ENCODE results near the gene PHF2. TPM values are rescaled to one million over a fixed set of nuclear protein-coding genes. Genes with fewer than 3 reads are reported as not detected.

The PHF2 gene
- total RNA-seq, 1 donor from 2014 or later, result 18.8 TPM

GRCh38 chr9:93543117-93543516 lies 33.3 kb upstream of the PHF2 start:
- Histone ChIP-seq H3K9me3 (ENCODE audit: control insufficient read depth in 3 of 3, low read length in 3 of 3) (no peaks in the 10 kb centered on the region), H3K27ac (ENCODE audit: low read depth, low read length) (no peak overlapping the region), H3K36me3 (ENCODE audit: control insufficient read depth in 3 of 3, insufficient read depth in 3 of 3, low read length in 3 of 3) (peaks cover 33 to 43% (median 37%) of the 10 kb centered on the region in 3 donors), H3K9ac (ENCODE audit: low read depth in 1 of 3, low read length in 3 of 3) (no peak overlapping the region), H3K4me1 (ENCODE audit: control insufficient read depth in 3 of 3, insufficient read depth in 3 of 3, low read length in 3 of 3) (peaks cover 18 to 34% (median 22%) of the 10 kb centered on the region in 3 donors), H3K27me3 (ENCODE audit: control insufficient read depth in 3 of 3, insufficient read depth in 3 of 3, low read length in 3 of 3) (no peaks in the 10 kb centered on the region), H3K4me3 (ENCODE audit: low read length in 3 of 3) (no peak overlapping the region)

GRCh38 chr9:93546356-93546755 lies 30.0 kb upstream of the PHF2 start:
- no peaks in the 10 kb centered on the region for H3K9me3 ChIP-seq (ENCODE audit: control insufficient read depth in 3 of 3, low read length in 3 of 3)
- no peak overlapping the region for H3K9ac ChIP-seq (ENCODE audit: low read depth in 1 of 3, low read length in 3 of 3)
- peaks cover 37 to 42% (median 37%) of the 10 kb centered on the region in 3 donors for H3K36me3 ChIP-seq (ENCODE audit: control insufficient read depth in 3 of 3, insufficient read depth in 3 of 3, low read length in 3 of 3)
- no peak overlapping the region for H3K27ac ChIP-seq (ENCODE audit: low read depth, low read length)
- H3K4me3 ChIP-seq (ENCODE audit: low read length in 3 of 3), result no peak overlapping the region
- H3K4me1 ChIP-seq (ENCODE audit: control insufficient read depth in 3 of 3, insufficient read depth in 3 of 3, low read length in 3 of 3), result peaks cover 16 to 28% (median 16%) of the 10 kb centered on the region in 3 donors
- no peaks in the 10 kb centered on the region for H3K27me3 ChIP-seq (ENCODE audit: control insufficient read depth in 3 of 3, insufficient read depth in 3 of 3, low read length in 3 of 3)

GRCh38 chr9:93549611-93550010 lies 26.8 kb upstream of the PHF2 start:
- Histone ChIP-seq H3K27ac (ENCODE audit: low read depth, low read length) (peak overlapping the region; percentile 38), H3K27me3 (ENCODE audit: control insufficient read depth in 3 of 3, insufficient read depth in 3 of 3, low read length in 3 of 3) (no peaks in the 10 kb centered on the region), H3K9me3 (ENCODE audit: control insufficient read depth in 3 of 3, low read length in 3 of 3) (no peaks in the 10 kb centered on the region), H3K4me3 (ENCODE audit: low read length in 3 of 3) (no peak overlapping the region), H3K36me3 (ENCODE audit: control insufficient read depth in 3 of 3, insufficient read depth in 3 of 3, low read length in 3 of 3) (peaks cover 30 to 43% (median 32%) of the 10 kb centered on the region in 3 donors), H3K4me1 (ENCODE audit: control insufficient read depth in 3 of 3, insufficient read depth in 3 of 3, low read length in 3 of 3) (peaks cover 8 to 12% (median 9%) of the 10 kb centered on the region in 3 donors), H3K9ac (ENCODE audit: low read depth in 1 of 3, low read length in 3 of 3) (peak overlapping the region in 1 of 3 donors; percentile 52)

- no peak overlapping the region for H3K4me3 ChIP-seq (ENCODE audit: low read length in 3 of 3)
- peaks cover 18 to 35% (median 19%) of the 10 kb centered on the region in 3 donors for H3K36me3 ChIP-seq (ENCODE audit: control insufficient read depth in 3 of 3, insufficient read depth in 3 of 3, low read length in 3 of 3)
- no peak overlapping the region for H3K9ac ChIP-seq (ENCODE audit: low read depth in 1 of 3, low read length in 3 of 3)
- H3K9me3 ChIP-seq (ENCODE audit: control insufficient read depth in 3 of 3, low read length in 3 of 3), result no peaks in the 10 kb centered on the region
- peaks cover 5 to 9% (median 7%) of the 10 kb centered on the region in 3 donors for H3K4me1 ChIP-seq (ENCODE audit: control insufficient read depth in 3 of 3, insufficient read depth in 3 of 3, low read length in 3 of 3)
- H3K27ac ChIP-seq (ENCODE audit: low read depth, low read length), result no peak overlapping the region
- no peaks in the 10 kb centered on the region for H3K27me3 ChIP-seq (ENCODE audit: control insufficient read depth in 3 of 3, insufficient read depth in 3 of 3, low read length in 3 of 3)
These were observed 23.5 kb upstream of the PHF2 start for GRCh38 chr9:93552923-93553322.

- no peak overlapping the region for H3K27ac ChIP-seq (ENCODE audit: low read depth, low read length)
- H3K9ac ChIP-seq (ENCODE audit: low read depth in 1 of 3, low read length in 3 of 3), result no peak overlapping the region
- H3K27me3 ChIP-seq (ENCODE audit: control insufficient read depth in 3 of 3, insufficient read depth in 3 of 3, low read length in 3 of 3), result no peaks in the 10 kb centered on the region
- no peak overlapping the region for H3K4me3 ChIP-seq (ENCODE audit: low read length in 3 of 3)
- H3K36me3 ChIP-seq (ENCODE audit: control insufficient read depth in 3 of 3, insufficient read depth in 3 of 3, low read length in 3 of 3), result peaks cover 35 to 47% (median 36%) of the 10 kb centered on the region in 3 donors
- H3K4me1 ChIP-seq (ENCODE audit: control insufficient read depth in 3 of 3, insufficient read depth in 3 of 3, low read length in 3 of 3), result no peaks in the 10 kb centered on the region
- H3K9me3 ChIP-seq (ENCODE audit: control insufficient read depth in 3 of 3, low read length in 3 of 3), result no peaks in the 10 kb centered on the region
These were observed 21.0 kb upstream of the PHF2 start for GRCh38 chr9:93555370-93555769.

- Histone ChIP-seq H3K27ac (ENCODE audit: low read depth, low read length) (no peak overlapping the region), H3K36me3 (ENCODE audit: control insufficient read depth in 3 of 3, insufficient read depth in 3 of 3, low read length in 3 of 3) (peaks cover 38 to 51% (median 40%) of the 10 kb centered on the region in 3 donors)
These were observed 18.8 kb upstream of the PHF2 start for GRCh38 chr9:93557366-93558137.

GRCh38 chr9:93558503-93558902 lies 17.9 kb upstream of the PHF2 start:
- H3K27ac ChIP-seq (ENCODE audit: low read depth, low read length), result no peak overlapping the region
- H3K9me3 ChIP-seq (ENCODE audit: control insufficient read depth in 3 of 3, low read length in 3 of 3), result no peaks in the 10 kb centered on the region
- peaks cover 43 to 55% (median 46%) of the 10 kb centered on the region in 3 donors for H3K36me3 ChIP-seq (ENCODE audit: control insufficient read depth in 3 of 3, insufficient read depth in 3 of 3, low read length in 3 of 3)
- no peaks in the 10 kb centered on the region for H3K4me1 ChIP-seq (ENCODE audit: control insufficient read depth in 3 of 3, insufficient read depth in 3 of 3, low read length in 3 of 3)
- no peaks in the 10 kb centered on the region for H3K27me3 ChIP-seq (ENCODE audit: control insufficient read depth in 3 of 3, insufficient read depth in 3 of 3, low read length in 3 of 3)
- no peak overlapping the region for H3K9ac ChIP-seq (ENCODE audit: low read depth in 1 of 3, low read length in 3 of 3)
- H3K4me3 ChIP-seq (ENCODE audit: low read length in 3 of 3), result no peak overlapping the region

More at GRCh38 chr9:93557366-93558137, 18.8 kb upstream of the PHF2 start:
- H3K27me3 ChIP-seq (ENCODE audit: control insufficient read depth in 3 of 3, insufficient read depth in 3 of 3, low read length in 3 of 3), result no peaks in the 10 kb centered on the region
- no peaks in the 10 kb centered on the region for H3K4me1 ChIP-seq (ENCODE audit: control insufficient read depth in 3 of 3, insufficient read depth in 3 of 3, low read length in 3 of 3)
- H3K9me3 ChIP-seq (ENCODE audit: control insufficient read depth in 3 of 3, low read length in 3 of 3), result no peaks in the 10 kb centered on the region
- H3K9ac ChIP-seq (ENCODE audit: low read depth in 1 of 3, low read length in 3 of 3), result no peak overlapping the region
- no peak overlapping the region for H3K4me3 ChIP-seq (ENCODE audit: low read length in 3 of 3)

- Histone ChIP-seq H3K9ac (ENCODE audit: low read depth in 1 of 3, low read length in 3 of 3) (no peak overlapping the region), H3K4me1 (ENCODE audit: control insufficient read depth in 3 of 3, insufficient read depth in 3 of 3, low read length in 3 of 3) (no peaks in the 10 kb centered on the region), H3K36me3 (ENCODE audit: control insufficient read depth in 3 of 3, insufficient read depth in 3 of 3, low read length in 3 of 3) (peaks cover 49 to 54% (median 51%) of the 10 kb centered on the region in 3 donors), H3K27me3 (ENCODE audit: control insufficient read depth in 3 of 3, insufficient read depth in 3 of 3, low read length in 3 of 3) (no peaks in the 10 kb centered on the region), H3K9me3 (ENCODE audit: control insufficient read depth in 3 of 3, low read length in 3 of 3) (no peaks in the 10 kb centered on the region), H3K4me3 (ENCODE audit: low read length in 3 of 3) (no peak overlapping the region), H3K27ac (ENCODE audit: low read depth, low read length) (no peak overlapping the region)
These were observed 15.4 kb upstream of the PHF2 start for GRCh38 chr9:93560991-93561390.

GRCh38 chr9:93562157-93562556 lies 14.2 kb upstream of the PHF2 start:
- H3K4me3 ChIP-seq (ENCODE audit: low read length in 3 of 3), result no peak overlapping the region
- no peak overlapping the region for H3K27ac ChIP-seq (ENCODE audit: low read depth, low read length)
- H3K4me1 ChIP-seq (ENCODE audit: control insufficient read depth in 3 of 3, insufficient read depth in 3 of 3, low read length in 3 of 3), result peaks cover 4 to 6% (median 4%) of the 10 kb centered on the region in 3 donors
- peaks cover 44 to 51% (median 51%) of the 10 kb centered on the region in 3 donors for H3K36me3 ChIP-seq (ENCODE audit: control insufficient read depth in 3 of 3, insufficient read depth in 3 of 3, low read length in 3 of 3)
- H3K27me3 ChIP-seq (ENCODE audit: control insufficient read depth in 3 of 3, insufficient read depth in 3 of 3, low read length in 3 of 3), result no peaks in the 10 kb centered on the region
- no peaks in the 10 kb centered on the region for H3K9me3 ChIP-seq (ENCODE audit: control insufficient read depth in 3 of 3, low read length in 3 of 3)
- H3K9ac ChIP-seq (ENCODE audit: low read depth in 1 of 3, low read length in 3 of 3), result no peak overlapping the region

- Histone ChIP-seq H3K27ac (ENCODE audit: low read depth, low read length) (no peak overlapping the region), H3K36me3 (ENCODE audit: control insufficient read depth in 3 of 3, insufficient read depth in 3 of 3, low read length in 3 of 3) (peaks cover 19 to 29% (median 28%) of the 10 kb centered on the region in 3 donors), H3K9ac (ENCODE audit: low read depth in 1 of 3, low read length in 3 of 3) (no peak overlapping the region), H3K4me3 (ENCODE audit: low read length in 3 of 3) (no peak overlapping the region), H3K9me3 (ENCODE audit: control insufficient read depth in 3 of 3, low read length in 3 of 3) (no peaks in the 10 kb centered on the region), H3K27me3 (ENCODE audit: control insufficient read depth in 3 of 3, insufficient read depth in 3 of 3, low read length in 3 of 3) (no peaks in the 10 kb centered on the region), H3K4me1 (ENCODE audit: control insufficient read depth in 3 of 3, insufficient read depth in 3 of 3, low read length in 3 of 3) (peaks cover 10 to 12% (median 11%) of the 10 kb centered on the region in 3 donors)
These were observed 11.3 kb upstream of the PHF2 start for GRCh38 chr9:93565089-93565488.
